NCI-H2029 treated with DMSO at 0.1 percent for 48 hours (cell line): Measurements from ENCODE around the gene MEAK7.

Experiments
- DNase-seq: peaks from one replicate; lab custom pipeline; 2025; lab: John Stamatoyannopoulos, UW

The MEAK7 gene

DNA sequence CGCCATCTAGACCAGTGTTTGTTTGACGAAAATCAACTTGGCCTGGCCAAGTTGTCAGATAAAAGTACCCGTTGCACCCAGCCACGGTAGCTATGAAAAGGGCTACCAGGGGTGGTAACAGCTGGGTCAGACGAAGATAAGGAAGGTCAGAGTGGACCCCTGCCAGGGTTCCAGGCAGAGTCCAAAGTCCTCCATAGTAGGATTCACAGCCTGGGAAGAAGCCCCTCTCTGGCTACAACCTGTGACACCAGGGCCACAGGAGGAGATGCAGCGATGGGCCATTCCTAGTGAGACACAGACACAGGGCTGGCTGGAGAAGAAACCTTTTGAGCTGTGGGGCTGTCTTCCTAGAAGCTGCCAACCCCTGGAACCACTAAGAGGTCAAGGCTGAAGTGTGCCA is 39.3 kb downstream of the MEAK7 start:
- DNase-seq: no peak

DNA sequence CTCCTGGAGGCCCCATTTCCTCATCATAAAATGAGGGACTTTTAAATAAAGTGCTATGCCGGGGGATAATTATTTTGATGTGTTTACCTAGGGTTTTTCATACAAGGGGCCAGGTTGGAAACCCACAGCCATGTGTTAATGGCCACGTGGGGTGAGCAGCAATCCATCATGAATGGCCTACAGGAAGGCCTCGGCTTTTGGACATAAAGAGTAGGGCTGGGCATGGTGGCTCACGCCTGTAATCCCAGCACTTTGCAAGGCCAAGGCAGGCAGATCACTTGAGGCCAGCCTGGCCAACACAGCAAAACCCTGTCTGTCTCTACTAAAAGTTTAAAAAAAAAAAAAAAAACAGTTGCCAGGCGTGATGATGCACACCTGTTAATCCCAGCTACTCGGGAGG is 40.3 kb downstream of the MEAK7 start:
- DNase-seq: no peak

DNA sequence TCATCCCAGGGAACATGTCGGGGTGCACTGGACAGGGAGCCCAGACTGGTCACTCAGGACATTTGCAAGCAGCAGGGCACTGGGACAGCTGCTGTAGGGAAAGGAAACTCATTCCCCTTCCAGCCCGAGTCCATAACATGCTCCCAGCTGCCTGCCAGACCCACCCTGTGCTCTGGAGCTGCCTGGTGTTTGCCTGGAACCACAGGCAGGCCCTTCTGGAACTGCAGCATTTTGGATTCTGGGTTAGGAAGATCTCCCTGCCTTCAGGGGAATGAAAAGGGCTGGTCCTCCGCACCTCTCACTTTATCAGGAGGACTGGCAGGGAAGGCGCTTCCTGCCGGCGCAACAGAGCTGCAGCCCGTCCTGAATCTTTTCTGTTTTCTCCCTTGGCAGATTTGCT is 41.2 kb downstream of the MEAK7 start:
- DNase-seq: no peak

DNA sequence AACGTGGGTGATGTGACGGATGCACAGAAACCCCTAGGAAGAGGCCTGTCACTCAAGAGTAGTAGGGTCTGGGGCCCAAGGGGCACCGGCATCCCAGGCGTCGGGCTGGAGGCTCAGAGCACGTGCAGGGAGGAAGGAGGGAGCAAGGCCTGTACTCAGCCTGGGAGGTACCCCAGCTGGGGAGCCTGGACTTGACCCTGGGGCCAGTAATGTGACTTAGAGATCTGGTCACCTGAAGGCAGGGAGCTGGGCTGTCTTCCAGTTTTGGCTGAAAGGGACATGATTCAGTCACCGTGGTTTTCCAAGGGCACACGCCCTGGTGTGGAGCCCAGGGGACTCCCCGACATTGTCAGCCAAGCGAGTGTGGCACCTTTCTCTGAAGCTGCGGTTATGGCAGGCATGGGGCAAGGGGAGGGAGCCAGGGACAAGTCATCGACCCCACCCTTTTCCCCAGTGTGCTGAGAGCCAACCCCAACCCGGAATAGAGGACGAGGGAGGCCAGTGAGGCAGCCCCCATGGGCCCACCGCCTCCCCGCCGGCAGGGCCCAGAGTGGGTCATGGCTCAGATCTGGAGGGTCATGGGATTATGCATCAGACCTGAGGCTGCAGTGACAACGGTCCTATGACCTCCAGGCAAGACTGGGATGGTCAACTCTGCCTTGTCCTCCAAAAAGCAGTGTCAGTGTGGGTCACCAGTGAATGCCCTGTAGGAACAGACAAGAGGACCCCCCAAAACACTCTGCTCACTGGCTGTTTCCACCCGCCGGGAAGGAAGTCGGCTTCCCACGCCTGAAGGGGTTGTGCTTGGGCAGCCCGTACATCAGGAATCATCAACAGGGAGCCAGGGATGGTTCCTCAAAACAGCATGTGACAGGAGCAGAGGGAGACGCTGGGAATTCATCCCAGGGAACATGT is 41.9 kb downstream of the MEAK7 start:
- no peak for DNase-seq

DNA sequence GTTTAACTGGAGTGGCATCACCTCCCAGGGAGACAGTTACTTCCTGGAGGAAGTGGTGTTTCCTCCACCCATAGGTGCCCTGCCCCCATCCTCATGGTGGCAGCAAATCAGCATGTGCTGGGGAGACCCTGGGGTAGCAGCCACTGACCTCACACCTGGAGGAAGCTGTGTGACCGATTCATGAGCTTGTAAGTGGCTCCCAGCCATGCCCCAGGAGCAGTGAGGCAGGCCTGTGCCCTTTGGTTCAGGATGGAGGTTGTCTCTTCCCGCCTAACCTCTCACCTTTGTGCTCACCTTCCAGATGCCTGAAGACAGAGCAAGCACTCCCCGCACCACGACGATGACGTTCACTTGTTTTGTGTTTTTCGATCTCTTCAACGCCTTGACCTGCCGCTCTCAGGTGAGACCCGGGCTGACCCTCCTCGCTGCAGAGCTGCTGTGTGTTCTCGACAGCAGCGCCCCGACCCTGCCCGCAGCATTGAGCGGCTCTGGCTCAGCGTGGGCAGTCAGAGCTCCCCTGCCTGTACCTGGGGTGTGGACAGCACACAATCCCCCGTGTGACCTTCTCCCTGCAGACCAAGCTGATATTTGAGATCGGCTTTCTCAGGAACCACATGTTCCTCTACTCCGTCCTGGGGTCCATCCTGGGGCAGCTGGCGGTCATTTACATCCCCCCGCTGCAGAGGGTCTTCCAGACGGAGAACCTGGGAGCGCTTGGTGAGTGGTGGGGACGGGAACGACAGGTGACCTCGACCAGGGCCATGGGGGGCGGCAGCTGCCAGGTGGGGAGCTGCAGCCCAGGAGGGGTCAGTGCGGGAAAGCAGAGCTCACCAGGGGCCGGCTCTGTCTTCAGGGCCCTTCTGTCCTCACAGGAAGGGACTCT is 42.8 kb downstream of the MEAK7 start:
- DNase-seq: no peak

DNA sequence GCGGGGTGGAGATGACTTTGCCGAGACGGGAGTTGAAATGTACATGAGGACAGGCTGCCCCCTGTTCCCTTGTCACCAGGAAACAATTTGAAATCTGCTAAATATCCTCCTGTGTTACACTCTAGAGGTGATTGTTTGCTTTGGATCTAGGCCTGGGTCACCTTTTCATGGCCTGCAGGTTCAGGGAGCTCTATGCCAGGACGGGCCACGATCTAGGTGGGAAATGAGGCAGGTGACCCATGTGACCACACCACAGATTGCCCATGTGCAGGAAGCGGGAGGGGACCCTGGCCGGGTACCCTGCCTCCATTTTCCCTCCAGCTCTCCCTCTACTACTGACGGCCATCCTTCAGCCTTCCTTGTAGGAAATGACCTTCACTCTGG is 43.4 kb downstream of the MEAK7 start:
- peak; percentile 7 for DNase-seq

DNA sequence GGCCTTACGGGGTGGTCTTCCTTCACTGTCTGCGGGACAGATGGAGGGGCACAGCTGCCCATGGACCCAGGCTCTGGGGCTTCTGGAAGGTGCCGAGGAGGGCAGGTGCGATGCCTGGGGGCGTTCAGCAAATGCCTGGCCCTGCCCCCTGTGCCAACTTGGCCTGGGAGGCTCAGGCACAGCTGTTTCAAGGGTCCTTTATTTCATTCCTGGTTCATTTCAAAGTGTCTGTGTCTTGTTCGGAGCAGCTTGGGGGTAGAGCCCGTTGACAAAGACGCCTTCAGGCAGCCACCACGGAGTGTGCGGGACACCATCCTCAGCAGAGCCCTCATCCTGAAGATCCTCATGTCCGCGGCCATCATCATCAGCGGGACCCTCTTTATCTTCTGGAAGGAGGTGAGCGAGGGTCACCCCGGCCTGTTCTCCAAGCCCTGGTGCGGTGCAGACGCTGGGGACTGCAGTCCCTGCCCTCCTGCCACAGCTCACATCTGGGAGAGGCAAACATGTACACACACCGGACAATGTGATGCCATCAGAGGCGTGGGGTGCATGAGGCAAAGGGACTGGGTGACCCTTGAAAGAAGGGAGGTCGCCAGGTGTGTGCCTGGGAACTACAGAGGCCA is 43.9 kb downstream of the MEAK7 start:
- DNase-seq: no peak

DNA sequence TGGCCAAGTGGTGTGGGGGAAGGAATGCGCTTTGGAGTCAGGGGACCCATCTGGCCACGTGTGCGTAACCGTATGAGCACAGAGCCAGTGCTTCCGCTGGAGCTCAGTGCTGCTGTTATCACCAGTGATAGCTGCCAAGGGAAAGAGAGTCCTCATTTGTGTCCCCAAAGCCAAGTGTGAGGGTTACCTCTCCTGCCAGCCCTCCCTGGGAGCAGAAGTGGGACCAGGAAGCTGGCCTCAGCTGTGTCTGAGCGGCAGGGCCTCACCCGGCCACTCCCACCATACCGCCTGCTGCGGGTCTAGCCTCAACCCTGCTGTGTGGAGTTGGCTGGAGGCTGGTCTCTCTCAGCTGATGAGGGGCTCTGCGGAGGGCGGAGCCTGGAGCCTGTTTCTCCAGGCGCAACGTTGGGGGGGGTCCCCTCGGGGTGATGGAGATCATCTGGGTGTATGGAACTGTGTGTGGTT is 44.5 kb downstream of the MEAK7 start:
- DNase-seq: peak; percentile 37

DNA sequence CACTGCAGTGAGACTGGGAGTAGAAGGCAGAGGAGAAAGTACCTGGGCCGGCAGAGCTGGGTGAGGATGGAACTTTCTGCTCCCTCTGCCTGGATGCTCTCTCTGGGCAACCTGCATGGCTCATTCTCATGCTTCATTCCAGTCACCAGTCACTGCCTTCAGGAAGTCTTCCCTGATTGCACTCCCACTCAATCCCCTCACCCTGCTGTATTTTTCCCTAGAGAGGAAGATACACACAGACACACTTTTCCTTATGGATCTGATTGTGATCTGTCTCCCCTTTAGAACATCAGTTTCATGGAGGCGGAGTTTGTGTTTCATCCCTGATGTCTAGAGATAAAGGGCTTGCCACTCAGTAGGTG is 44.9 kb downstream of the MEAK7 start:
- no peak for DNase-seq

DNA sequence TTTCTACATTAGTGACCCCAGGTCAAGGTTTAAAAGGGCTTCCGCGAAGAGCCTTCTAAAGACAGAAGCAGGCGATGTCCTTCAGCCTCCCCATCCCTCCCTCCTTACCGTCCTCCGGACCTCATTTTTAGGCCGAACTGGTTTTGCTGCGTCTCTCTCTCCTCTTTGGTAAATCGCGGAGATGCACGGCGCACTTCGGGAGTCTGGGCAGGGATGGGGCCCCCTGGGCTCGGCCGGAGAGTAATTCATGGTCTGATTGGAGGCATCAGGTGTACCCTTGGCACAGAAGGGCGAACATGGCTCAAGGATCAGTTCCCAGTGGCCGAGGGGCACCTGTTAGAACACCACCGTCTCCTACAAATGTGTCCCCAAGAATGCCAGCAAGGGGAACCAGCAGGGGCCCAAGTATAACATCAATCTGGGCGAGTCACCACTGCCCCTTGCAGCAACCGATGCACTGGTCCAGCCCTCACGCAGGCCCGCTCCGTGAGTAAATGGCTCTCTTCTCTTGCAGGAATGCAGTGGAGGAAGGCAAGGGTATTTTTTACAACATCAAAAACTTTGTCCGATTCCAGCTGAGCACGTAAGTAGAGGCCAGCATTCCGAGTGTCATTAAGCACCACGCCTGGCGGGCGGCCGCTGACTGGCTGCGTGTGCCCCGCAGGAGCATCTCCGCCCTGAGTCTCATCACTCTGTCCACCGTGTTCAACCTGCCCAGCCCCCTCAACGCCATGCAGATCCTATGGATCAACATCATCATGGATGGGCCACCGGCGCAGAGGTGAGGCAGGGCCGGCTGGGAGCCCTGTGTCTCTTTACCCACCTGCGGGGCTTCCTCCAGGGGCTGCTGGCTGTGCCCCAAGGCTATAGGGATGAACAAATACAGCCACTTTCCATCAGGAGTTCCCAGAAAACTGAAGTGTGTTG is 45.6 kb downstream of the MEAK7 start:
- DNase-seq: no peak

DNA sequence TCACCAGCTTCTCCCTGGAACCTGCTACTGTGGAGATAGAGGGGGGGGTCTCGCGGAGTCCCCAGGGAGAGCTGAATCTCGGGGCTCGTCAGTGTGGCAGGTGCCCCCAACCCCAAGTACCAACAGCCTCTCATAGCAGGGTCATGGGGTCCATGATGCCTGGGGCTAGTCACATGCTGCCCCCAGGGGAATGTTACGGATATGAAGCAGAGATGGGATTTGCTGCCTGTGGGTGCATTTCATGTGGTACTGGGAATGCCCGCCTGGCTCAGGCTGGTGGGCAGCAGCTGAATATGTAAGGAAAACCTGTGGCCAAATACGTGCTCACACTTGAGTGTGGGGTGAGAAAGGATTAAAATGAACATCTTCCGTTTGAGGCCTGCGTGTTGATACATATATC is 49.4 kb downstream of the MEAK7 start:
- DNase-seq: no peak
